Peyer's patch (tissue), 4 donors: ENCODE data around the gene OXCT1. TPM values are rescaled to one million over a fixed set of nuclear protein-coding genes. Genes with fewer than 3 reads are reported as not detected.
A peak's percentile ranks its signal among the peaks of the same experiment; 100 is the strongest.

Source experiments
- DNase-seq, 3 donors: peaks; one replicate each; pipeline ENCODE4 v3.0.0-alpha.2; 2017 to 2019
- H3K27ac ChIP-seq, 4 donors: fragments of 200-600 bp; sonication (generic); one replicate each; pipeline ENCODE4 v1.5.1; 2016 to 2019
- H3K27me3 ChIP-seq, 2 donors: fragments of 200-600 bp; sonication (generic); one replicate each; pipeline ENCODE4 v1.5.1; 2019
- H3K36me3 ChIP-seq, 3 donors: fragments of 200-600 bp; sonication (generic); one replicate each; pipeline ENCODE4 v1.5.1; 2016 to 2019
- H3K4me1 ChIP-seq, 4 donors: fragments of 200-600 bp; sonication (generic); one replicate each; pipeline ENCODE4 v1.5.1; 2016 to 2019
- H3K4me3 ChIP-seq, 4 donors: fragments of 200-600 bp; sonication (generic); 1 replicate in 3 of 4; 2 replicates in 1 of 4; pipeline ENCODE4 v1.5.1; 2016 to 2019; ENCODE audit warnings: mild to moderate bottlenecking in 1 of 4
- H3K9me3 ChIP-seq, 4 donors: fragments of 200-600 bp; sonication (generic); one replicate each; pipeline ENCODE4 v1.5.1; 2016 to 2019; ENCODE audit warnings: mild to moderate bottlenecking in 1 of 4
- CTCF ChIP-seq, 6 experiments: fragments of 450-650 bp in 4 of 6; fragments of 200-600 bp in 2 of 6; sonication (generic) in 1 of 6; IDR thresholded peaks; one replicate each; pipeline ENCODE4 v1.5.1; 2017 to 2019; ENCODE audit warnings: antibody characterized with exemption in 6 of 6, mild to moderate bottlenecking in 3 of 6, moderate library complexity in 1 of 6
- POLR2A ChIP-seq, 2 donors: fragments of 450-650 bp; IDR thresholded peaks; one replicate each; pipeline ENCODE4 v1.5.1; 2017; ENCODE audit warnings: antibody characterized with exemption in 2 of 2, mild to moderate bottlenecking in 2 of 2, moderate library complexity in 2 of 2
- total RNA-seq, 4 donors: library from RNA; depleted of rRNA; stranded (reverse); fragments of >200 nt; gene quantifications; one replicate each; pipeline ENCODE4 v1.1.0, GENCODE V29; 2016

Gene OXCT1
- 10 to 100 TPM in 2 of 4 donors, 1 to 10 TPM in 2; 6.0 to 19.8 (median 10.0) TPM for total RNA-seq

GRCh38 chr5:41869724-41870626 lies at the start of gene OXCT1:
Gene OXCT1, minus strand, starts transcription at chr5:41870425. Its CDS starts 67 bp downstream, at chr5:41870358.
- Histone ChIP-seq H3K4me3 (peak within 1 kb of the TSS; percentile 66 to 87 (median 74)), H3K9me3 (no peaks in the 10 kb centered on the region), H3K4me1 (peaks cover 0 to 14% (median 3%) of the 10 kb centered on the region in 4 donors), H3K36me3 (no peaks in the 10 kb centered on the region), H3K27ac (peak within 1 kb of the TSS; percentile 81 to 94 (median 84)), H3K27me3 (no peaks in the 10 kb centered on the region)
- TF ChIP-seq CTCF (IDR thresholded peaks at IDR 0.05) (no peak), POLR2A (IDR thresholded peaks at IDR 0.05) (peak; percentile 81 to 86)
- DNase-seq, result peak; percentile 89 to 95 (median 90)

DNA sequence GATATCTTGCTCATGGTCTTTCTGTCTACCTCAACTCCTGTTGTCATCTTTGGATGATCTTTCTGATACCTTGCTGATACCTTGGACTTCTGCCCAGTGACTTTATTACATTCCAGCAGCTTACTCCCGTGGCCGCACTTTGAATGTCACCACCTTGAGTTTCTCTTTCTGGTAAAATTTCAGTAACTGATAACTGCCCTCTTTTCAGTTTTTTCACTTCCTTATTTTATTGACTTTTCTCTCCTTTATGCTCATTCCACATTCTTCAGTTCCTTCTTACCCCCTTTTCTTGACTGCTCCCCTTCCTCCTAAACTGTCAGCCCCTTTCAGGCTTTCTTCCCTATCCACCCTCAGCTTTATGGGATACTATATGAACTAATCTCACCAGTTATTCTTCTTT lies 47.9 kb upstream of the OXCT1 start:
- Histone ChIP-seq H3K36me3 (peaks cover 0 to 76% (median 0%) of the 10 kb centered on the region in 3 donors), H3K9me3 (no peaks in the 10 kb centered on the region), H3K27me3 (no peaks in the 10 kb centered on the region), H3K4me3 (no peak overlapping the region), H3K4me1 (no peaks in the 10 kb centered on the region), H3K27ac (no peak overlapping the region)
- DNase-seq, result no peak
- no peak for TF ChIP-seq POLR2A (IDR thresholded peaks at IDR 0.05)
- no peak for TF ChIP-seq CTCF (IDR thresholded peaks at IDR 0.05)

GRCh38 chr5:41908374-41909079 lies 38.3 kb upstream of the OXCT1 start:
- Histone ChIP-seq H3K27ac (peak overlapping the region in 1 of 4 donors; percentile 21), H3K4me1 (peaks cover 0 to 11% (median under 1%) of the 10 kb centered on the region in 4 donors), H3K36me3 (peaks cover 0 to 62% (median 0%) of the 10 kb centered on the region in 3 donors), H3K9me3 (no peaks in the 10 kb centered on the region), H3K4me3 (no peak overlapping the region), H3K27me3 (no peaks in the 10 kb centered on the region)
- TF ChIP-seq POLR2A (IDR thresholded peaks at IDR 0.05) (no peak), CTCF (IDR thresholded peaks at IDR 0.05) (no peak)
- DNase-seq, result no peak

DNA sequence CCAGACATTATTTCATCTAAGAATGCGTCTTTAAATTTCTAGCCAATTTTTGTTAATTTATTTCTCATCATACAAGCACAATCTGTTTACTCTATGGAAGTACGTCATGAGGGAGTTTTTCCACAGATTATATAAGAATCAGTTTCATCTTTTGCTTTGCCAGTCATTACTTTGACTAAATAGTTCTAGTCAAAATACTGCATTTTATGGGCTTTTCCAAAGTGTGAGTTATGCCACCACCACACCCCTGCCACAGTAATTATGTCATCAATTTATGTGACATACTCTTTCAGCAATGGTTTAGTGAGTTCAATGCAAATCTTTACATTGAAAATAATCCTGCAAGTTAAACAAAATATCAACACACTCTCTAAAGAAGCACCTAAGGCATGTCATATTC lies 35.9 kb upstream of the OXCT1 start:
- DNase-seq, result no peak
- Histone ChIP-seq H3K36me3 (peaks cover 0 to 41% (median 0%) of the 10 kb centered on the region in 3 donors), H3K4me1 (peaks cover 0 to 11% (median 3%) of the 10 kb centered on the region in 4 donors), H3K27ac (no peak overlapping the region), H3K9me3 (no peaks in the 10 kb centered on the region), H3K4me3 (no peak overlapping the region), H3K27me3 (no peaks in the 10 kb centered on the region)
- TF ChIP-seq POLR2A (IDR thresholded peaks at IDR 0.05), result no peak
- TF ChIP-seq CTCF (IDR thresholded peaks at IDR 0.05), result no peak

DNA sequence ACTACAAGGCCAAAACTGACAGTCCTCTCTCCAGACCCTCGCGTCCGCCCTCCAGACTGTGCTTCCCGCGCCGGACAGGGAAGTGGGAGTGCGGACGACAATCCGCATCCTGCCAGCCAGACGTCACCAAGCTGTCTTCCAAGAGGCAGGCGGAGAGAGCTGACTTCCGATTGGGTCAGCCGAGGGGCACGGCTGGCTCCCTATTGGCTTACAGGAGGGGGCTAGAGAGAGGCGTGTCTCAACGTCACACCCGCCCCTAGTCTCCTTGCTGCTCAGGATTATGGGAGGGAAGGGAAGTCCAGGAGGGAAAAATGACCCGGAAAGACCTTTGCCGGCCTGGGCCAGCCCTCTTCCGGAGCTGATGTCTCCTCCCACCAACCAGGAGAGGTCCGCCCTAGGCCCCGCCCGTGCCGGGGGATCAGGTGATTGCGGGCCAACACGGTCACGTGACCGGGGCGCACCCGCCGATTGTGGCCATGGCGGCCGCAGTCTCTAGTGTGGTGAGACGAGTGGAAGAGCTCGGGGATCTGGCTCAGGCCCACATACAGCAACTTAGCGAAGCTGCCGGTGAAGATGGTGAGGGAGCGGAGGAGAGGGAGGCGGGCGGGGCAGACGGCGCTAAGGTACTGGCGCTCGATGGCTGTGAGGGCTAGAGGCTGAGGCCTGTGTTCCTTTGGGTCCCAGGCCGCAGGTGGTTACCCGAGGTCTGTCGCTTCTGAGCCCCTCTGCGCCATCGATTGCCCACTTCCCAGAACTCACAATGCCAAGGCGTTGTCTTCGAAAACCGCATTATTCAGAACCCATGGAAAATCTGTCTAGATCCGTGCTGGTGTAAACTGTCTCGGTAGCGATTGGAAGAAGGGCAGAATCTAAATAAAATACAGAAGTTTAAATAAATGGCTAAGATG lies 33.9 kb upstream of the OXCT1 start, which contains the start of gene RIMOC1:
Gene RIMOC1 (plus strand): TSS at position 453 of the 908 bp plus-strand sequence. CDS start 24 bp downstream, at position 477.
- TF ChIP-seq POLR2A (IDR thresholded peaks at IDR 0.05) (peak; percentile 73 to 78), CTCF (IDR thresholded peaks at IDR 0.05) (peak in 1 of 6 experiments; percentile 11)
- Histone ChIP-seq H3K9me3 (no peaks in the 10 kb centered on the region), H3K36me3 (peaks cover 0 to 20% (median 0%) of the 10 kb centered on the region in 3 donors), H3K27me3 (no peaks in the 10 kb centered on the region), H3K27ac (peak within 1 kb of the TSS; percentile 79 to 89 (median 86)), H3K4me1 (peaks cover 0 to 11% (median 3%) of the 10 kb centered on the region in 4 donors), H3K4me3 (peak within 1 kb of the TSS; percentile 53 to 89 (median 82))
- DNase-seq, result peak; percentile 97 to 99 (median 98)
